Measurements from ENCODE around the gene SLC7A7. TPM values are rescaled to one million over a fixed set of nuclear protein-coding genes. Genes with fewer than 3 reads are reported as not detected.
A peak's percentile ranks its signal among the peaks of the same experiment; 100 is the strongest.

The SLC7A7 gene
- total and polyA plus RNA-seq, 8 donors: 9.6 to 67.6 (median 10.3) TPM

GRCh38 chr14:22846811-22847307 lies 31.6 kb upstream of the SLC7A7 start:
- H3K4me3 ChIP-seq: no peak overlapping the region
- no peaks in the 10 kb centered on the region for H3K9me3 ChIP-seq
- no peaks in the 10 kb centered on the region for H3K27me3 ChIP-seq
- TF ChIP-seq, protein P1, sequence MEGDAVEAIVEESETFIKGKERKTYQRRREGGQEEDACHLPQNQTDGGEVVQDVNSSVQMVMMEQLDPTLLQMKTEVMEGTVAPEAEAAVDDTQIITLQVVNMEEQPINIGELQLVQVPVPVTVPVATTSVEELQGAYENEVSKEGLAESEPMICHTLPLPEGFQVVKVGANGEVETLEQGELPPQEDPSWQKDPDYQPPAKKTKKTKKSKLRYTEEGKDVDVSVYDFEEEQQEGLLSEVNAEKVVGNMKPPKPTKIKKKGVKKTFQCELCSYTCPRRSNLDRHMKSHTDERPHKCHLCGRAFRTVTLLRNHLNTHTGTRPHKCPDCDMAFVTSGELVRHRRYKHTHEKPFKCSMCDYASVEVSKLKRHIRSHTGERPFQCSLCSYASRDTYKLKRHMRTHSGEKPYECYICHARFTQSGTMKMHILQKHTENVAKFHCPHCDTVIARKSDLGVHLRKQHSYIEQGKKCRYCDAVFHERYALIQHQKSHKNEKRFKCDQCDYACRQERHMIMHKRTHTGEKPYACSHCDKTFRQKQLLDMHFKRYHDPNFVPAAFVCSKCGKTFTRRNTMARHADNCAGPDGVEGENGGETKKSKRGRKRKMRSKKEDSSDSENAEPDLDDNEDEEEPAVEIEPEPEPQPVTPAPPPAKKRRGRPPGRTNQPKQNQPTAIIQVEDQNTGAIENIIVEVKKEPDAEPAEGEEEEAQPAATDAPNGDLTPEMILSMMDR (IDR thresholded peaks at IDR 0.05): no peak
- no peak for DNase-seq
- intact Hi-C loops (cut with DNase I): no loop called here
- H3K27ac ChIP-seq: peak overlapping the region; percentile 62 to 66
- H3K4me1 ChIP-seq: peaks cover 22 to 61% of the 10 kb centered on the region in 2 donors
- H3K36me3 ChIP-seq: peaks cover 0 to 52% of the 10 kb centered on the region in 2 donors
- ATAC-seq: no peak

DNA sequence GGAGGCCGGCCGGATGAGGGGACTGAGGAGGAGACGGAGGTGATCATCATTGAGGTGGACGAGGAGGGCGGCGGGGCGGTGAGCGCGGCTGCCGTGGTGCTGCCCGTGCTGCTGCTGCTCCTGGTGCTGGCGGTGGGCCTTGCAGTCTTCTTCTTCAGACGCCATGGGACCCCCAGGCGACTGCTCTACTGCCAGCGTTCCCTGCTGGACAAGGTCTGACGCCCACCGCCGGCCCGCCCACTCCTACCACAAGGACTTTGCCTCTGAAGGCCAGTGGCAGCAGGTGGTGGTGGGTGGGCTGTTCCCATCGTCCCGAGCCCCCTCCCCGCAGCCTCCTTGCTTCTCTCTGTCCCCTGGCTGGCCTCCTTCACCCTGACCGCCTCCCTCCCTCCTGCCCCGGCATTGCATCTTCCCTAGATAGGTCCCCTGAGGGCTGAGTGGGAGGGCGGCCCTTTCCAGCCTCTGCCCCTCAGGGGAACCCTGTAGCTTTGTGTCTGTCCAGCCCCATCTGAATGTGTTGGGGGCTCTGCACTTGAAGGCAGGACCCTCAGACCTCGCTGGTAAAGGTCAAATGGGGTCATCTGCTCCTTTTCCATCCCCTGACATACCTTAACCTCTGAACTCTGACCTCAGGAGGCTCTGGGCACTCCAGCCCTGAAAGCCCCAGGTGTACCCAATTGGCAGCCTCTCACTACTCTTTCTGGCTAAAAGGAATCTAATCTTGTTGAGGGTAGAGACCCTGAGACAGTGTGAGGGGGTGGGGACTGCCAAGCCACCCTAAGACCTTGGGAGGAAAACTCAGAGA lies 30.8 kb upstream of the SLC7A7 start:
- TF ChIP-seq, protein P1 (IDR thresholded peaks at IDR 0.05): no peak
- no peak overlapping the region for H3K4me3 ChIP-seq
- no peaks in the 10 kb centered on the region for H3K9me3 ChIP-seq
- DNase-seq (peak in 1 of 4 donors; percentile 74), ATAC-seq (no peak)
- H3K27ac ChIP-seq: peak overlapping the region; percentile 62 to 66
- H3K36me3 ChIP-seq: peaks cover 0 to 60% of the 10 kb centered on the region in 2 donors
- peaks cover 16 to 55% of the 10 kb centered on the region in 2 donors for H3K4me1 ChIP-seq
- intact Hi-C loops (cut with DNase I): no loop called here
- H3K27me3 ChIP-seq: no peaks in the 10 kb centered on the region

GRCh38 chr14:22845103-22845394 lies 29.8 kb upstream of the SLC7A7 start:
- intact Hi-C loops (cut with DNase I): no loop called here
- H3K36me3 ChIP-seq: peaks cover 0 to 63% of the 10 kb centered on the region in 2 donors
- H3K9me3 ChIP-seq: no peaks in the 10 kb centered on the region
- no peaks in the 10 kb centered on the region for H3K27me3 ChIP-seq
- peaks cover 12 to 58% of the 10 kb centered on the region in 2 donors for H3K4me1 ChIP-seq
- no peak overlapping the region for H3K4me3 ChIP-seq
- TF ChIP-seq, protein P1 (IDR thresholded peaks at IDR 0.05): no peak
- DNase-seq (no peak), ATAC-seq (no peak)
- no peak overlapping the region for H3K27ac ChIP-seq

DNA sequence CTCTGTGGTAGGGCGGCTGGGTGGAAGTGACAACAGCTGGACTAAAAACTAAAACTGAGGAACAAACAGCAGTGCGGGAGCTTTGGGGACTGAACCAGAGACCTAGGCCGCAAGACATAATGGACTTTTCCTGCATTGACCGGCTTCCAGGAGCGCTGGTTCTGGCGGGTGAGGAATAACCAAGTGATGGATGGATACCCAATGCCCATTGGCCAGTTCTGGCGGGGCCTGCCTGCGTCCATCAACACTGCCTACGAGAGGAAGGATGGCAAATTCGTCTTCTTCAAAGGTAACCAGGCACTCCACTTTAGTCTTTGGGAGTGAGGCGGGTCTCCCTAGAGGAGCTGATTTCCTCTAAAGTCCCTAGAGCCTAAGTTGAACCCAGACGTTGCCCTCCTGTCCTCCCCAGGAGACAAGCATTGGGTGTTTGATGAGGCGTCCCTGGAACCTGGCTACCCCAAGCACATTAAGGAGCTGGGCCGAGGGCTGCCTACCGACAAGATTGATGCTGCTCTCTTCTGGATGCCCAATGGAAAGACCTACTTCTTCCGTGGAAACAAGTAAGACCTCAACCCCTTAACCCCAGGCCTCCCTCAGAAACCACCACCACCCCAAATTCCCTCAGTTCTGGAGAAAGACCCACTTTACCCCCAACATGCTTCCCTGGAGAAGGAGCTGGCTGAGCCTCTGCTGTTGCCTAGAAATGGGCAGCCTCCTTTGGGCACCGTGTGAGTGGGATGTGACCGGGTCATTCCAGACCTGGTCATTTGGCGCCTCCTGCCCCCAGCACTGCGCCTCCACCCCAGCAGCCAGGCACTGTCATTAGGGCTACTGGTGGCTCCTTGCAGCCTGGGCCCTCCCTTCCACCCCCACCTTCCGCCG lies 29.2 kb upstream of the SLC7A7 start:
- Histone ChIP-seq H3K27me3 (no peaks in the 10 kb centered on the region), H3K9me3 (no peaks in the 10 kb centered on the region), H3K27ac (no peak overlapping the region), H3K4me1 (peaks cover 12 to 56% of the 10 kb centered on the region in 2 donors), H3K36me3 (peaks cover 0 to 63% of the 10 kb centered on the region in 2 donors), H3K4me3 (no peak overlapping the region)
- ATAC-seq (no peak), DNase-seq (no peak)
- intact Hi-C loops (cut with DNase I): no loop called here
- TF ChIP-seq, protein P1 (IDR thresholded peaks at IDR 0.05): no peak

Data from left lung (tissue), 10 donors.